K562 (cell line): ENCODE results near the gene ABAT. TPM values are rescaled to one million over a fixed set of nuclear protein-coding genes. Genes with fewer than 3 reads are reported as not detected.
A peak's percentile ranks its signal among the peaks of the same experiment; 100 is the strongest.

Experiments used
- CC2D1A ChIP-seq: fragments of 450-650 bp; IDR thresholded peaks from 2 replicates; pipeline ENCODE4 v1.6.1; 2017; ENCODE audit warnings: mild to moderate bottlenecking
- KLF16 ChIP-seq: IDR thresholded peaks from 2 replicates; pipeline ENCODE4 v1.6.1; 2016; ENCODE audit warnings: antibody characterized with exemption
- MAFG ChIP-seq: fragments of 450-650 bp; conservative IDR thresholded peaks from 2 replicates; pipeline ENCODE4 v1.6.1; 2016; ENCODE audit warnings: missing genetic modification characterization, missing compliant biosample characterization
- MBD1 ChIP-seq: fragments of 250-450 bp; sonication (Bioruptor Pico); IDR thresholded peaks from 2 replicates; pipeline ENCODE4 v1.8.0; 2022; ENCODE audit warnings: inconsistent platforms
- MGA ChIP-seq: fragments of 450-650 bp; IDR thresholded peaks from 2 replicates; pipeline ENCODE4 v1.6.1; 2016; ENCODE audit warnings: mild to moderate bottlenecking, moderate library complexity
- NEUROD1 ChIP-seq: fragments of 150-350 bp; IDR thresholded peaks from 2 replicates; pipeline ENCODE4 v1.6.1; 2014; ENCODE audit warnings: borderline replicate concordance, low read length, low read depth; ENCODE audit not compliant: partially characterized antibody
- POLR2B ChIP-seq: fragments of 450-650 bp; IDR thresholded peaks from 2 replicates; pipeline ENCODE4 v1.6.1; 2018; ENCODE audit warnings: low read depth; ENCODE audit not compliant: partially characterized antibody
- TAF15 ChIP-seq: fragments of 200-400 bp; formaldehyde crosslinking; IDR thresholded peaks from 2 replicates; pipeline ENCODE4 v1.6.1; 2017; ENCODE audit warnings: mild to moderate bottlenecking, low read depth, low read length, moderate library complexity
- ZNF512 ChIP-seq: IDR thresholded peaks from 2 replicates; pipeline ENCODE4 v1.6.1; 2016; ENCODE audit warnings: missing genetic modification characterization, missing compliant biosample characterization
- polyA plus RNA-seq, 8 experiments: library from polyadenylated mRNA; depleted of rRNA in 4 of 8; stranded (reverse) in 5 of 8; unstranded in 3 of 8; fragments of >200 nt; fragmentation: Nextera tagmentation in 2 of 8; fragmentation: Illumina TruSeq in 1 of 8; extraction: Ambion mirVana in 2 of 8; extraction: Trizol in 1 of 8; gene quantifications; 2 replicates each; pipeline versions ENCODE4 v1.2.1 to v1.2.3, GENCODE V29; 2011 to 2014; ENCODE audit warnings: inconsistent platforms in 1 of 8, missing spikeins in 1 of 8
- total RNA-seq, 7 experiments: library from RNA; depleted of rRNA in 6 of 7; stranded (reverse); fragments of >200 nt in 6 of 7; fragmentation: Illumina TruSeq in 2 of 7; extraction: Trizol in 2 of 7; gene quantifications; 2 replicates each; pipeline versions ENCODE4 v1.2.1 to v1.2.3, GENCODE V29; 2011 to 2021; ENCODE audit warnings: low replicate concordance in 1 of 7
- TF ChIP-seq, protein P1 (sequence below): IDR thresholded peaks from 2 replicates; pipeline ENCODE4 v1.6.1; 2012; ENCODE audit warnings: low read depth, low read length, improper control_type of control experiment, borderline replicate concordance

The ABAT gene
- total and polyA plus RNA-seq, 9 of the 15 experiments (the other 6 are each of a cell fraction or from before 2014, with no cell fraction given): 0.01 to 0.49 (median 0.10) TPM

DNA sequence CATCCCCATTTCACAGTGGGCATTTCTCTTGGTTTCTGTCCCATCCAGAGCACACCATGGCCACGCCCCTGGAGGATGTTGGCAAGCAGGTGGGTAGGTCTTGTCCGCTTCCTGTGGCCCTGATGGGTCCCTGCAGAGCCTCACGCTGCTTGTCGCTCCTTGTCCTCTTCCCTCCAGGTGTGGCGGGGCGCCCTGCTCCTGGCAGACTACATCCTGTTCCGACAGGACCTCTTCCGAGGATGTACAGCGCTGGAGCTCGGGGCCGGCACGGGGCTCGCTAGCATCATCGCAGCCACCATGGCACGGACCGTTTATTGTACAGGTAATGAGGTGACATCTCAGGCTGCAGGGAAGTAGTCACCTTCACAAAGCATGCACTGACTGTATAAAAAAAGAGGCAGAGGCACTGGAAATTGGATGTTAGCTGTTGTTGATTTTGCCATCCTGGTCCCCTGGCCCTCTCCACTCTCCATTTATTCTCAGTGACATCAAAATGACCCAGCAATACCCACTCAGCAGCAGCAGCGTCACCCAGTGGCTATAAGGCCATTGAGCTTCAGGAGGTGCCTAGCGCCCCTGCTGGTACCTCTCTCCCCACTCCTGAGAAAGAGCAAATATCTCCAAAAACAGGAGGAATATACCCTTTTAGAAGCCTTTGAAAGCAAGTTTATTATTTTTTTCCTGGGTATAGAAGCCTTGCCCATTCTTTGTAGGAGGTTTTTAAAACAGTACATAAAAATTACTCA is 39.3 kb upstream of the ABAT start (continued):
- TF ChIP-seq MAFG (tag): peak; percentile 47
- no peak for TF ChIP-seq NEUROD1
- no peak for TF ChIP-seq MBD1
- peak; percentile 56; the same call in 1 of the 2 replicates for TF ChIP-seq KLF16
- no peak for TF ChIP-seq TAF15
- no peak for TF ChIP-seq ZNF512 (tag)
- no peak for TF ChIP-seq MGA
- TF ChIP-seq CC2D1A: no peak
- TF ChIP-seq POLR2B: no peak
- TF ChIP-seq, protein P1, sequence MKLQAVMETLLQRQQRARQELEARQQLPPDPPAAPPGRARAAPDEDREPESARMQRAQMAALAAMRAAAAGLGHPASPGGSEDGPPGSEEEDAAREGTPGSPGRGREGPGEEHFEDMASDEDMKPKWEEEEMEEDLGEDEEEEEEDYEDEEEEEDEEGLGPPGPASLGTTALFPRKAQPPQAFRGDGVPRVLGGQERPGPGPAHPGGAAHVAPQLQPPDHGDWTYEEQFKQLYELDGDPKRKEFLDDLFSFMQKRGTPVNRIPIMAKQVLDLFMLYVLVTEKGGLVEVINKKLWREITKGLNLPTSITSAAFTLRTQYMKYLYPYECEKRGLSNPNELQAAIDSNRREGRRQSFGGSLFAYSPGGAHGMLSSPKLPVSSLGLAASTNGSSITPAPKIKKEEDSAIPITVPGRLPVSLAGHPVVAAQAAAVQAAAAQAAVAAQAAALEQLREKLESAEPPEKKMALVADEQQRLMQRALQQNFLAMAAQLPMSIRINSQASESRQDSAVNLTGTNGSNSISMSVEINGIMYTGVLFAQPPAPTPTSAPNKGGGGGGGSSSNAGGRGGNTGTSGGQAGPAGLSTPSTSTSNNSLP: no peak
